Measurements from ENCODE around the gene TCOF1.
"Not testable (repeated sequence)": the region's sequence is repeated elsewhere in the genome, so short reads cannot be mapped to it uniquely, and the experiment has no call there.

Gene TCOF1

GRCh38 chr5:150413176-150413901, 55.8 kb downstream of the TCOF1 start:
- no peak for TF ChIP-seq ESRRG (CRISPR knock-in tag; IDR thresholded peaks at IDR 0.05)
- TF ChIP-seq, protein P1, sequence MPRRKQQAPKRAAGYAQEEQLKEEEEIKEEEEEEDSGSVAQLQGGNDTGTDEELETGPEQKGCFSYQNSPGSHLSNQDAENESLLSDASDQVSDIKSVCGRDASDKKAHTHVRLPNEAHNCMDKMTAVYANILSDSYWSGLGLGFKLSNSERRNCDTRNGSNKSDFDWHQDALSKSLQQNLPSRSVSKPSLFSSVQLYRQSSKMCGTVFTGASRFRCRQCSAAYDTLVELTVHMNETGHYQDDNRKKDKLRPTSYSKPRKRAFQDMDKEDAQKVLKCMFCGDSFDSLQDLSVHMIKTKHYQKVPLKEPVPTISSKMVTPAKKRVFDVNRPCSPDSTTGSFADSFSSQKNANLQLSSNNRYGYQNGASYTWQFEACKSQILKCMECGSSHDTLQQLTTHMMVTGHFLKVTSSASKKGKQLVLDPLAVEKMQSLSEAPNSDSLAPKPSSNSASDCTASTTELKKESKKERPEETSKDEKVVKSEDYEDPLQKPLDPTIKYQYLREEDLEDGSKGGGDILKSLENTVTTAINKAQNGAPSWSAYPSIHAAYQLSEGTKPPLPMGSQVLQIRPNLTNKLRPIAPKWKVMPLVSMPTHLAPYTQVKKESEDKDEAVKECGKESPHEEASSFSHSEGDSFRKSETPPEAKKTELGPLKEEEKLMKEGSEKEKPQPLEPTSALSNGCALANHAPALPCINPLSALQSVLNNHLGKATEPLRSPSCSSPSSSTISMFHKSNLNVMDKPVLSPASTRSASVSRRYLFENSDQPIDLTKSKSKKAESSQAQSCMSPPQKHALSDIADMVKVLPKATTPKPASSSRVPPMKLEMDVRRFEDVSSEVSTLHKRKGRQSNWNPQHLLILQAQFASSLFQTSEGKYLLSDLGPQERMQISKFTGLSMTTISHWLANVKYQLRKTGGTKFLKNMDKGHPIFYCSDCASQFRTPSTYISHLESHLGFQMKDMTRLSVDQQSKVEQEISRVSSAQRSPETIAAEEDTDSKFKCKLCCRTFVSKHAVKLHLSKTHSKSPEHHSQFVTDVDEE (CRISPR knock-in tag; IDR thresholded peaks at IDR 0.05), result no peak
- no peak for TF ChIP-seq TOX (CRISPR knock-in tag; IDR thresholded peaks at IDR 0.05; ENCODE audit: borderline replicate concordance)
- no peak for TF ChIP-seq ZNF70 (CRISPR knock-in tag; IDR thresholded peaks at IDR 0.05)
- no peak for TF ChIP-seq ZNF8 (CRISPR knock-in tag; IDR thresholded peaks at IDR 0.05)
- no peak for TF ChIP-seq ZFP3 (CRISPR knock-in tag; IDR thresholded peaks at IDR 0.05)
- no peak for TF ChIP-seq ZFP30 (CRISPR knock-in tag; IDR thresholded peaks at IDR 0.05)
- TF ChIP-seq, protein P2, sequence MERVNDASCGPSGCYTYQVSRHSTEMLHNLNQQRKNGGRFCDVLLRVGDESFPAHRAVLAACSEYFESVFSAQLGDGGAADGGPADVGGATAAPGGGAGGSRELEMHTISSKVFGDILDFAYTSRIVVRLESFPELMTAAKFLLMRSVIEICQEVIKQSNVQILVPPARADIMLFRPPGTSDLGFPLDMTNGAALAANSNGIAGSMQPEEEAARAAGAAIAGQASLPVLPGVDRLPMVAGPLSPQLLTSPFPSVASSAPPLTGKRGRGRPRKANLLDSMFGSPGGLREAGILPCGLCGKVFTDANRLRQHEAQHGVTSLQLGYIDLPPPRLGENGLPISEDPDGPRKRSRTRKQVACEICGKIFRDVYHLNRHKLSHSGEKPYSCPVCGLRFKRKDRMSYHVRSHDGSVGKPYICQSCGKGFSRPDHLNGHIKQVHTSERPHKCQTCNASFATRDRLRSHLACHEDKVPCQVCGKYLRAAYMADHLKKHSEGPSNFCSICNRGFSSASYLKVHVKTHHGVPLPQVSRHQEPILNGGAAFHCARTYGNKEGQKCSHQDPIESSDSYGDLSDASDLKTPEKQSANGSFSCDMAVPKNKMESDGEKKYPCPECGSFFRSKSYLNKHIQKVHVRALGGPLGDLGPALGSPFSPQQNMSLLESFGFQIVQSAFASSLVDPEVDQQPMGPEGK (CRISPR knock-in tag; IDR thresholded peaks at IDR 0.05; ENCODE audit: borderline replicate concordance), result no peak
- no peak for TF ChIP-seq ARNTL (CRISPR knock-in tag; IDR thresholded peaks at IDR 0.05; ENCODE audit: borderline replicate concordance, low read depth)
- TF ChIP-seq, protein P3, sequence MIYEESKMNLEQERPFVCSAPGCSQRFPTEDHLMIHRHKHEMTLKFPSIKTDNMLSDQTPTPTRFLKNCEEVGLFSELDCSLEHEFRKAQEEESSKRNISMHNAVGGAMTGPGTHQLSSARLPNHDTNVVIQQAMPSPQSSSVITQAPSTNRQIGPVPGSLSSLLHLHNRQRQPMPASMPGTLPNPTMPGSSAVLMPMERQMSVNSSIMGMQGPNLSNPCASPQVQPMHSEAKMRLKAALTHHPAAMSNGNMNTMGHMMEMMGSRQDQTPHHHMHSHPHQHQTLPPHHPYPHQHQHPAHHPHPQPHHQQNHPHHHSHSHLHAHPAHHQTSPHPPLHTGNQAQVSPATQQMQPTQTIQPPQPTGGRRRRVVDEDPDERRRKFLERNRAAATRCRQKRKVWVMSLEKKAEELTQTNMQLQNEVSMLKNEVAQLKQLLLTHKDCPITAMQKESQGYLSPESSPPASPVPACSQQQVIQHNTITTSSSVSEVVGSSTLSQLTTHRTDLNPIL (CRISPR knock-in tag; IDR thresholded peaks at IDR 0.05; ENCODE audit: low read depth), result no peak
- no peak for ATAC-seq

DNA sequence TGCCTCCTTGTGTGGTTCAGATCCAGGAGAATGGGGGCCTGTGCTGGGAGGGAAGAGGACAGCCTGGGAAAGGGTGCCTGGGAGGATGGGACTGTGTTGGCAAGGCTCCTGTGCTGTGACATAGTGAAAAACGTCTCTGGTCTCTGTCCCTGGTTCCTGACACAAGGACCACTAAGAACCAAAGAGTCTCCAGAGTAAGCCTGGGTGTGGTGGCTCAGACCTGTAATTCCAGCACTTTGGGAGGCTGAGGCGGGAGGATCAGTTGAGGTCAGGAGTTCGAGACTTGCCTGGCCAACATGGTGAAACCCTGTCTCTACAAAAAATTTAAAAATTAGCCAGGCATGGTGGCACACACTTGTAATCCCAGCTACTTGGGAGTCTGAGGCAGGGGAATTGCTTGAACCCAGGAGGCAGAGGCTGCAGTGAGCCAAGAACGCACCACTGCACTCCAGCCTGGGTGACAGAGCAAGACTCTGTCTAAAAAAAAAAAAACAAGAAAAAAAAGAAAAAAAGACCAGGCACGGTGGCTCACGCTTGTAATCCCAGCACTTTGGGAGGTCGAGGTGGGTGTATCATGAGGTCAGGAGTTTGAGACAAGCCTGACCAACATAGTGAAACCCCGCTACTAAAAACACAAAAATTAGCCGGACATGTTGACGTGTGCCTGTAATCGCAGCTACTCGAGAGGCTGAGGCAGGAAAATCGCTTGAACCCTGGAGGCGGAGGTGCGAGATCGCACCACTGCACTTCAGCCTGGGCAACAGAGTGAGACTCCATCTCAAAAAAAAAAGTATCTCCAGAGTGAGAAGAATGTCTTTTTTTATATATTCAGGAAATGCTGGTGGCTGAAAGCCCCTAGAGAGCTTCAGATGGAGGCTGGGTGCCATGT, 56.6 kb downstream of the TCOF1 start:
- ATAC-seq, result not testable (repeated sequence)

DNA sequence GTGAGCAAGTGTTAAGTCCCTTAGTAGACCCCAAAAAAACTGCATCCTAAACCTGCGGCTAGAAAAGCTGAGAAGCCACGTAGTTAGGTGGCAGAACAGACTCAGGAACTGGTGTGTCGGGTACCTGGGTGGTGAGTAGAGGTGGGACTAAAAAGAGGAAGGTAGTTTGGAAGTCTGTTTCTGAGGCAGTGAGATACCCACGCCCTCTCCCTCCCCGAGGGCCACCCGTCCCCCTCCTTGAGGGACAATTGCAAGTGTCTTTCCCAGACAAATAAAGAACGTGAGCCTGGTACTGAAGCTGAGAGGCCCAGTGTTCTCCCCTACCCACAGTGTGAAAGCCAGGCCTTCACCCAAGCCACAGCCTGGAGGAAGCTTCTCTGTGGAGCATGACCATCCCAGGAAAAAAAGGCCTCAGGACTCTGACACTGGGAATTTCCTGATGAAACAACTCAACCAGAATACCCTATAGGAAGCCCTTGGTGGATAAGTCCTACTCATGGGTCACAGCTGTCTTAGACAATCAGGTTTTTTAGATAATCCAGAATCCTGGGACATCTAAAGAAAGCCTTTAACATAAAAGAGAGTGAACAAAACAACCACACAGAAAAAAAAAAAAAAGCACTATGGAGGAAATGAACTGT, 62.3 kb downstream of the TCOF1 start:
- no peak for ATAC-seq
- TF ChIP-seq, protein P4, sequence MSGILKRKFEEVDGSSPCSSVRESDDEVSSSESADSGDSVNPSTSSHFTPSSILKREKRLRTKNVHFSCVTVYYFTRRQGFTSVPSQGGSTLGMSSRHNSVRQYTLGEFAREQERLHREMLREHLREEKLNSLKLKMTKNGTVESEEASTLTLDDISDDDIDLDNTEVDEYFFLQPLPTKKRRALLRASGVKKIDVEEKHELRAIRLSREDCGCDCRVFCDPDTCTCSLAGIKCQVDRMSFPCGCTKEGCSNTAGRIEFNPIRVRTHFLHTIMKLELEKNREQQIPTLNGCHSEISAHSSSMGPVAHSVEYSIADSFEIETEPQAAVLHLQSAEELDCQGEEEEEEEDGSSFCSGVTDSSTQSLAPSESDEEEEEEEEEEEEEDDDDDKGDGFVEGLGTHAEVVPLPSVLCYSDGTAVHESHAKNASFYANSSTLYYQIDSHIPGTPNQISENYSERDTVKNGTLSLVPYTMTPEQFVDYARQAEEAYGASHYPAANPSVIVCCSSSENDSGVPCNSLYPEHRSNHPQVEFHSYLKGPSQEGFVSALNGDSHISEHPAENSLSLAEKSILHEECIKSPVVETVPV (CRISPR knock-in tag; IDR thresholded peaks at IDR 0.05), result no peak
- no peak for TF ChIP-seq ESRRG (CRISPR knock-in tag; IDR thresholded peaks at IDR 0.05)

DNA sequence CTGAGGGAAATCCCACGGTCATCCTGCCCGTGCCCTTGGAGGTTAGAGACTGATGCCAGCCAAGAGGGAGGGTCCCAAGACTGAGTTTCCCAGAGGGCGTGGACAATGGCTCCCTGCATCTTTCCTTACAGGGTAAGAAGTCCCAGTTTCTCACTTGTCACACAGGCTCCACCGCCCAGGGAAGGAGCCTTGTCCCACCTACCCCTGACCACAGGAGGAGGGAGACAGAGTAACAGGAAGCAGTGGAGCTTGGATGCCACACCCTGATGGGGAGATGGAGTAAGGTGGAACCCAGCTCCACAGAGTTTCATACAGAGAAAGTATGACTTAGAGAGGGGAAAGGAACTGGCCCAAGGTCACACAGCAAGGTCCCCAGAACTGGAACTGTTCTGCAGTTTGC, 64.6 kb downstream of the TCOF1 start:
- TF ChIP-seq OSR1 (CRISPR knock-in tag; IDR thresholded peaks at IDR 0.05) (no peak), PPARA (CRISPR knock-in tag; IDR thresholded peaks at IDR 0.05; ENCODE audit: borderline replicate concordance) (no peak), CSDC2 (CRISPR knock-in tag; IDR thresholded peaks at IDR 0.05) (no peak), ZC3H10 (CRISPR knock-in tag; IDR thresholded peaks at IDR 0.05) (no peak), RARB (CRISPR knock-in tag; IDR thresholded peaks at IDR 0.05) (no peak), ZFP30 (CRISPR knock-in tag; IDR thresholded peaks at IDR 0.05) (no peak), TOX (CRISPR knock-in tag; IDR thresholded peaks at IDR 0.05; ENCODE audit: borderline replicate concordance) (no peak), BACH2 (CRISPR knock-in tag; IDR thresholded peaks at IDR 0.05; ENCODE audit: borderline replicate concordance) (no peak), ZNF70 (CRISPR knock-in tag; IDR thresholded peaks at IDR 0.05) (no peak)
- ATAC-seq, result no peak
